M059J (cell line): ENCODE data around the gene IFRD1. TPM values are rescaled to one million over a fixed set of nuclear protein-coding genes. Genes with fewer than 3 reads are reported as not detected.

ENCODE experiments used
- DNase-seq: peaks from one replicate; pipeline ENCODE4 v3.0.0-alpha.2; 2012; ENCODE audit warnings: low read depth
- total RNA-seq: library from RNA; depleted of rRNA; stranded (reverse); fragments of >200 nt; shearing (Covaris generic); gene quantifications from 2 replicates; pipeline ENCODE4 v1.2.3, GENCODE V29; 2014

Gene IFRD1
- total RNA-seq, 1 experiment from 2014 or later, result 78.6 TPM

DNA sequence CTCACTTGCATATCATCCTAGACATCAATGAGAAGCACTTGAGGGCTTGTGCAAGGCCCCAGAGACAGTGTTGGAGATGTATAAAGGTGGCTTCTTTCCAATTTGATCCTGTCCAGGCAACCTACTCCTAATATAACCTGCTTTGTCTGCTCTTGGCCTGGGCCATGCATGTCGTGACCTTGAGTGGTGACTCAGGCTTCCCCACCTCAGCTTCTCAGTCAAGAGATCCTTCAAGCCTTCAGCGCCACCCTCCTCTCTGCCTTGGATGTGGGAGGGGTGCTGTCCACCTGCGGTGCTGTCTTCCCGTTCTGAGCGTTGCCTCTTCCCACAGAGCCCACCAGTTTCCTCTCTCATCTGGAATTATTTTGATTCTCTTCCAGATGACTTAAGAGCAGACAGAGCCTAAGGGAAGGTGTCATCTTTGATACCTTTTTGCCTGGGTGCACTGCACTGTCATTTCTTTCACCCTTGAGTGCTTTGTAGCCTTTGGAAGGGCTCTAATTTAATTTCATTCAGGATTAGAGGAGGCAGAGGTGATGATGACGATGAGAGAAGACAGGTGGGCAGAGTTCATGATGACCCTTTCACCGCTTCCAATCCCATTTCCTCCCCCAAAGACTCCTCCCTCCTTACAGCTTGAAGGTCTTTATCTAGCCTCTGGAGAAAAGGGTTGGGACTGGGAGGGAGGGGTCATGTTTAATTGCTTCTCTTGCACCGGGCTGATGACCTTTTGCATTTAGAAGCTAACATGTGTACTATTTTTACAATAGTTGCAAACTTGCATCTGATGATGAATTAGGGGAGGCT is 37.4 kb downstream of the IFRD1 start:
- DNase-seq, result no peak

- no peak for DNase-seq
Measured at GRCh38 chr7:112488264-112488552, 37.9 kb downstream of the IFRD1 start.

- DNase-seq, result no peak
Measured at GRCh38 chr7:112492186-112492585, 41.9 kb downstream of the IFRD1 start.

DNA sequence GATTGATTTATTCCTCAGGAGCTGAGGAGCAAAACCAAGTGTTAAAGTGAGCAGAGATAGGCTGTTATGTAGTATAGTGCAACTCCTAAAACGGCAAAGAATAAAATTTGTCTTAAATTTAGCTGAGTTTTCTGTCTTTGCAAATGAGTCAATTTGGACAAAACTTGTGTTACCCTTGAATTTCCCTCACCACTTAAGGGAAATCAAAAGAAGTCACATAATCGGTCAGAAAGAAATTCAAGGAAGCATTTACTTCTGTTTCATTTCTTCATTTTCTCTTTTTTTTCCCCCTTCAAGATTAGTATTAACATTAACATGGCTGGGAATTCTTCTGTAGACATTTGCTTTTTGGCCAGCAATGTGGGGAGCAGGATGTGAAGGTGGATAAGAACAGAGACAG is 44.4 kb downstream of the IFRD1 start:
- DNase-seq, result no peak

GRCh38 chr7:112495156-112495788 is 45.0 kb downstream of the IFRD1 start:
- no peak for DNase-seq

- DNase-seq, result peak; percentile 72
Measured at GRCh38 chr7:112495810-112496462, 45.7 kb downstream of the IFRD1 start.

DNA sequence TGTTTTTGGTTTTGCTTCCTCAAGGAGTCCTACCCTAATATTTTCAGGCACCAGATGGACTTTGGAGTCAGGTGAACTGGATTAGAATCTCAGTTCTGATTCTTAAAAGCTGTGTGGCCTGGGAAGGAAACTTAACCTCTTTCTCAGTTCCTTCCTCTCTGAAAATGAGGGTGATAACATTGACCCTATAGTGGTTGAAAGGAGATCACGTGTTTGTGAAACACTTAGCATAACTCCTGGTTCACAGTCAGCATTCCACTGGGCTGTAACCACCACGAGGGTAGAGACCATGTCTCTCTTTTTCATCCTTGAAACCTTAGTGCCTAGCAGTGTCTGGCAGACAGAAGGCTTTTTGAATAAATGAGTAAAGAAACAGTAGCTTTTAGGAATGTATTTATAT is 47.2 kb downstream of the IFRD1 start:
- no peak for DNase-seq

DNA sequence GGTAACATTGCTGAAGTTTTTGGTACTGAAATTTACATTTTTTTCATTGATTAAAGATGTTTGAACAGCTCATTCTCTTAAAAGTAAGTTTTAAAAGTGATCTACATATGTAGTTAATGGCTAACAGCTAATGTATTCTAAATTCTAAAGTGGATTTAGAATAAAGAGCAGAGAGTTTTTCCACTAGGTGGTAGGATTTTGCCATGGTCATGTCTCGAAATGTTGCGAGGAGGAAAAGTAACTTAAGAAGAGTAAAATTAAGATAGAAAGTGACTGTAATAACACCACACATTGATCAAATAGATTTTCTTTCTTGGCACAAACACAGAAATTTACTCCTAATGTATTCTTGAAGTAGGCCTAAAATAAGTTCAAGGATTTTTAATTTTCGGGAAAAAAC is 50.4 kb downstream of the IFRD1 start:
- no peak for DNase-seq

DNA sequence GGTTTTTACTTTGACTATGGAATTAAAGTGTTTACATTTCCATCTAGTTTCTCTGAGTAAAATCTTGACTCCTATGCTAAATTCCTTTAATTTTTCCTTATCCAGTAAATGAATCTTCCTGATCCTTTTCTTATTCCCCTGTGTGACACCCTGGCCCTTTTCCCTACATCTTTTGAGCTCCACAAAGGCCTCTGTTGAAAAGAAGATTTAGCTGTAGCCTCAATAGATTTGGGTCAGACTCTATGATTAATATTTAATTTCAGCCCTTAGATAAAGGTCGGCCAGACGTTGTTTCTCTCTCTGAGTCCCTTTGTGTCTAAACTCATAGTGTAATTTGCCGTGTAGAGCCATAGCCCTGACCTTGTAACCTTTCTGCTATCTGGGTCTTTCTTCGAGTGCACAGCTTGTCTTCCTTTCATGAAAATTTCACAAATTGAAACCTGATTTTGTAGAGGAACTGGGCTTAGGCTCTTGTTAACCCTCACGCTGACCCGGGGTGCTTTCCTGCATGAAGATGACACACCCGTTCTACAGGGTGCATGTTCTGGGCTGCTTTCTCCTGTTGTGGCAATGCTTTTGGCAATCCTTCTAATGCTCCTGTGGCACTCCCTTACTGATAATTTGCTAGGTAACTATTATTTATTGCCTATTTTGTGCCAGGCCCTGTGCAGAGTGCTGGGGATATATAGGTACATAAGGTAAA is 51.7 kb downstream of the IFRD1 start:
- no peak for DNase-seq

DNA sequence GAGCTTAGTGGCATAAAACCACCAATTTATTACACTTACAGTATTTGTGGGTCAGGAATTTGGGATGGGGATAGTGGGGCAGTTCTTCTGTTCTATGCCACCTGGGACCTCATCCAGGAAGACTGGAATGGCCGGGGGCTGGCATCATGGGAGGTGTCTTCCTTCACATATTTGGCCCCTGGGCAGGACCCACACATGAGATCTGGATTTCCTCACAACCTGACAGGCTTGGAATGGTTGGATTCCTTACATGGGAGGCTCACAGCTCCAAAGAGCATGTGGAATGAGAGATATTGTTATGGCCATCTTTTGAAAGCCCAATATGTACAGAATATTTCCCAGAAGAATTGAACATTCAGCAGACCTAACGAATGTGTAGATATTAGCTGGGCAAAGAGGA is 52.4 kb downstream of the IFRD1 start:
- DNase-seq, result no peak

DNA sequence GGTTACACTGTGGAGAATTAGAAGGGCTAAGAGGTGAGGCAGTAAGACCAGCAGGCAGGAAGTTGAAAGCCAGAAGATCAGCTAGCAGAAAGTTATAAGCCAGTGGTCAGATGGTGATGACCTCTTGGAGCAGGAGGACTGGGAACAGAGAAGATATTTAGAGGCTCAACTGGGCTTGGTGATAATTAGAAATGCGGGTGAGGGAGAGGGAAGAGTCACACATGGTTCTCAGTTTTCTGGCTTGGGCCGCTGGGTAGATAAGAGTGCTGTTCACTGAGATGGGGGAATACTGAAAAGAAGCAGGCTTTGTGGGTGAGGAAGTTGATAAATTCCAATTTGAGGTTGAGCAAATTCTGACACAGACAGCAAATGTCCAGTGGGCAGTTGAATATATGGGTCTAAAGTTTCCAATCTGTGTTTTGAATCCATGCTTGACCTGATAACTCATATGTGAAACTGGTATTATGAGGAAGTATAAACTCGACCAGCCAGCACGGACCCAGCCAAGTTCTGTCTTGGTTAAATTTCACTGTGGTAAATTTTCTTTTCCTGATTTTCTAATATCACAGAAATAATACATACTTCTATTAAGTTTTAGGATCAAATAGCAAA is 53.2 kb downstream of the IFRD1 start:
- DNase-seq, result no peak

- DNase-seq, result no peak
Measured at GRCh38 chr7:112504093-112504695, 53.9 kb downstream of the IFRD1 start.

DNA sequence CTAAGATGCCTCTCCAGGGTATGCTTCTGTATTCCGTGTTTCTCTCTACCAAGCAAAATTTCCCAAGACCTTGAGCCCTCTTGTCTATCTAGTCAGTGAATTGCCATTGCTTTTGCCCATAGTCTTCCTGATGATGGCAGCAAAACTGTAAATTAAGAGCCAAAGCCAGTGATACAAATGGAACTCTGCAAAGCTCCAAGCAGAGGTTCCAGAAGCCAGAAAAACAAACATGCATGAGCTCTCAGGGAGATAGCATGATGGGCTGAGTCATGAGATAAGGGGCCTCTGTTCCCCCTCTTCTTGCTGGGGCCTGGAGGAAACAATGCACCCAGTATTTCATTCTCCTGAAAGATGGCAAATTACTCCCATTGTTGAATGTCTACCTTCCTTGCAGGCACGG is 55.2 kb downstream of the IFRD1 start:
- DNase-seq, result peak; percentile 16

- no peak for DNase-seq
Measured at GRCh38 chr7:112508404-112508803, 58.1 kb downstream of the IFRD1 start.

DNA sequence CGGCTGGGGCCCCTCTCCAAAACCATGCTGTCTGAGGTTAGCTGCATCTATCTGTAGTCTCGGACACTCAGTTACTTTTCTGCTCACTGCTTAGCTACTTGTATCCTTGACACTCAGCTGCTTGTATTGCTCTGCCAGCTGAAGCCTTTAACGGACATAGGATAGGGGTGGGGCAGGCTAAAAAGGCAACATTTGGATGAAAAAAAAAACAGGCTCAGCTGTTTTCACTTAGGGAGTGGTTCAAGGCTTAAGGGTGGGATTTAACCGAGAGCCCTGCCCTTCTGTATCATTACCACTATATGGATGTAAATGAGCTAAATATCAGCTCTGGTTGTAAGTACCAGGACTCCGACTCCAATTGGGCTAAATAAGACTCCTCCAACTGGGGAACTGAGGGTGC is 59.1 kb downstream of the IFRD1 start:
- no peak for DNase-seq

DNA sequence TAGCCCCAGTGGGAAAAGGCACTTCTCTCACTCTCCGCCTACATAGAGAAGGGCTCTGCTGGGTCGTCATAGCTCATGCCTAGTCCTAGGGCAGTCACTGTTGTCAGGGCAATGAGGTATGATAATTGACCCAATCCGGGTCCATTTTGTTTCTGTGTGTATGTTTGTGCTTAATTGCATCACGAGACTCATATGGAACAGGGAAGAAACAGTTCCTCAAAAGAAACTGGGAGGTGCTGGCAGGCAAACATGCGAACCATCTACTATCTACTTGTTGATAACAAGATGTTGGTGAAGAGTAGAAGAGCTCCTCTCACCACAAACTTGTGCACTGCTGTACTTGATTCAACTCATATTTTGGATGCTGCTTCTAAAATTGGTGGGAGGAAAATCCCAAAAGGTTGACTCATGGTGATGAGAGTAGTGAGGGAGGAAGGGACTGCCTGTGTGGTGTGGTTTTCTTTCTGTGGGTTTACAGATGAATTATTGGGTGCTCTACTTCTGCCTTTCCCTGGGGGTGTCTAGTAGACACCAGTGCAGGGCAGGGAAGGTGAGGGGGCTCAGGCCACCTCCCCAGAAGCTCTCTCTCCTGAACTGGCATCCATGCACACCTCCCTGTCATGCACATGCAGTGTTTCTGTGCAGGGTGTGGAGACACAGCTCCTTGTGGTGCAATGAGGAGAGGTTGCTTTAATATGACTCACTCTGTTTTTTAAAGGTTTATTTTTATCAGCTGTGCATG is 59.9 kb downstream of the IFRD1 start:
- peak; percentile 82 for DNase-seq

DNA sequence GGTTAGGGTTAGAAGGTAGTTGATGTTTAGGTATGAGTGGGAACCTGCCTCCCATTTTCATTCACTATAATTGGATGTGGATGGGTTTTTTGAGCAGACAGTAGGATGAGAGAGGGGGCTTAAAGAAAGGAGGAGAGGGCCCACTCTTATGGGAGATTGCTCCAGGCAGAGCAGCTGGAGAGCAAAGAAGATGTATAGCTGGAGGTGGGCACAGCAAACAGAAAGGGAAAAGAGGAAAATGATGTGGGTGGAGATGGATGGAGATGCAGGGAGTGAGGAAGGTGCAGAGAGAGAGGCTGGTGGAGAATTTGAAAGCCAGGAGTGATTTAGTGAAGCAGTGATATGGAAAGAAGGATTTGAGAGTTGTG is 60.5 kb downstream of the IFRD1 start:
- no peak for DNase-seq

GRCh38 chr7:112511451-112512202 is 61.4 kb downstream of the IFRD1 start:
- no peak for DNase-seq

- no peak for DNase-seq
Measured at GRCh38 chr7:112512451-112513210, 62.4 kb downstream of the IFRD1 start.

- DNase-seq, result no peak
Measured at GRCh38 chr7:112515989-112516388, 65.7 kb downstream of the IFRD1 start.
